Neural cell (in vitro differentiated cells): Measurements from ENCODE around the gene CFAP299. TPM values are rescaled to one million over a fixed set of nuclear protein-coding genes. Genes with fewer than 3 reads are reported as not detected.

ENCODE experiments used
- H2AFZ ChIP-seq: fragments of 200-600, 300-800 bp; sonication (generic), shearing (Covaris generic); 2 replicates; pipeline ENCODE4 v1.6.0; 2014; ENCODE audit warnings: low read depth, mild to moderate bottlenecking, antibody characterized with exemption, low read length, moderate library complexity
- H3F3A ChIP-seq: fragments of 200-600 bp; shearing (Covaris generic); 2 replicates; pipeline ENCODE4 v1.6.1; 2016; ENCODE audit warnings: mild to moderate bottlenecking, moderate library complexity, mixed read lengths, antibody characterized with exemption, low read length; ENCODE audit not compliant: insufficient read depth, poor library complexity, severe bottlenecking
- H3K27ac ChIP-seq: fragments of 200-600, 300-800 bp; sonication (generic), shearing (Covaris generic); 2 replicates; pipeline ENCODE4 v1.5.1; 2014; ENCODE audit warnings: mild to moderate bottlenecking, low read length, moderate library complexity
- H3K27me3 ChIP-seq: fragments of 300-800, 200-600 bp; sonication (generic), shearing (Covaris generic); 2 replicates; pipeline ENCODE4 v1.6.0; 2014; ENCODE audit warnings: mild to moderate bottlenecking, low read depth, low read length, moderate library complexity; ENCODE audit not compliant: insufficient read depth
- H3K36me3 ChIP-seq: fragments of 300-800, 200-600 bp; sonication (generic), shearing (Covaris generic); 2 replicates; pipeline ENCODE4 v1.5.1; 2014; ENCODE audit warnings: mild to moderate bottlenecking, antibody characterized with exemption, low read length, moderate library complexity; ENCODE audit not compliant: insufficient read depth
- H3K4me2 ChIP-seq: fragments of 300-800, 200-600 bp; sonication (generic), shearing (Covaris generic); 2 replicates; pipeline ENCODE4 v1.6.0; 2014; ENCODE audit warnings: mild to moderate bottlenecking, low read length
- H3K4me3 ChIP-seq: fragments of 300-800, 200-600 bp; sonication (generic), shearing (Covaris generic); 2 replicates; pipeline ENCODE4 v1.5.1; 2014; ENCODE audit warnings: mild to moderate bottlenecking, low read length, moderate library complexity
- H3K79me2 ChIP-seq: fragments of 200-600 bp; shearing (Covaris generic); replicated peaks from 2 replicates; pipeline ENCODE4 v1.6.0; 2014; ENCODE audit warnings: mild to moderate bottlenecking, low read length, moderate library complexity; ENCODE audit not compliant: insufficient read depth
- H3K9ac ChIP-seq: fragments of 300-800, 200-600 bp; sonication (generic), shearing (Covaris generic); 2 replicates; pipeline ENCODE4 v1.6.1; 2016; ENCODE audit warnings: mild to moderate bottlenecking, low read length, mixed read lengths
- H3K9me2 ChIP-seq: fragments of 200-600 bp; shearing (Covaris generic); 2 replicates; pipeline ENCODE4 v1.6.1; 2016; ENCODE audit warnings: mild to moderate bottlenecking, low read length, mixed read lengths; ENCODE audit not compliant: insufficient read depth
- H3K9me3 ChIP-seq: fragments of 200-600, 300-800 bp; sonication (generic), shearing (Covaris generic); 2 replicates; pipeline ENCODE4 v1.6.1; 2016; ENCODE audit warnings: mild to moderate bottlenecking, mixed run types, low read length, moderate library complexity, mixed read lengths
- H4K20me1 ChIP-seq: fragments of 200-600 bp; shearing (Covaris generic); 2 replicates; pipeline ENCODE4 v1.6.1; 2016; ENCODE audit warnings: mild to moderate bottlenecking, mixed run types; ENCODE audit not compliant: insufficient read depth
- EP300 ChIP-seq: fragments of 450-650 bp; conservative IDR thresholded peaks from 2 replicates; pipeline ENCODE4 v1.6.1; 2014; ENCODE audit warnings: antibody characterized with exemption, mild to moderate bottlenecking, moderate library complexity; ENCODE audit not compliant: poor library complexity, severe bottlenecking
- EZH2 ChIP-seq: fragments of 200-600, 300-800 bp; shearing (Covaris generic), sonication (generic); IDR thresholded peaks from 2 replicates; pipeline ENCODE4 v1.6.1; 2014; ENCODE audit warnings: antibody characterized with exemption, low read length, borderline replicate concordance, mild to moderate bottlenecking; ENCODE audit not compliant: insufficient read depth, poor library complexity, severe bottlenecking
- MXI1 ChIP-seq: fragments of 450-650 bp; conservative IDR thresholded peaks from 2 replicates; pipeline ENCODE4 v1.6.1; 2014; ENCODE audit warnings: antibody characterized with exemption, mild to moderate bottlenecking; ENCODE audit not compliant: poor library complexity, severe bottlenecking
- POLR2AphosphoS5 ChIP-seq: IDR thresholded peaks from 2 replicates; pipeline ENCODE4 v1.6.1; 2012
- RAD21 ChIP-seq: fragments of 450-650 bp; conservative IDR thresholded peaks from 2 replicates; pipeline ENCODE4 v1.6.1; 2014; ENCODE audit warnings: antibody characterized with exemption, mild to moderate bottlenecking, moderate library complexity
- REST ChIP-seq: IDR thresholded peaks from 2 replicates; pipeline ENCODE4 v1.6.1; 2012; ENCODE audit warnings: borderline replicate concordance
- SMC3 ChIP-seq: fragments of 450-650 bp; conservative IDR thresholded peaks from 2 replicates; pipeline ENCODE4 v1.6.1; 2014; ENCODE audit warnings: antibody characterized with exemption, mild to moderate bottlenecking, moderate library complexity; ENCODE audit not compliant: poor library complexity
- TAF1 ChIP-seq: IDR thresholded peaks from 2 replicates; pipeline ENCODE4 v1.6.1; 2012; ENCODE audit warnings: low read depth
- polyA plus RNA-seq: library from polyadenylated mRNA; depleted of rRNA; stranded (reverse); fragments of >200 nt; gene quantifications from 2 replicates; pipeline ENCODE4 v1.2.3, GENCODE V29; 2014
- TF ChIP-seq, protein P1 (sequence below): fragments of 450-650 bp; IDR thresholded peaks from 2 replicates; pipeline ENCODE4 v1.5.1; 2014; ENCODE audit warnings: antibody characterized with exemption, mild to moderate bottlenecking, moderate library complexity; ENCODE audit not compliant: poor library complexity, severe bottlenecking

CFAP299 gene
- polyA plus RNA-seq, 1 donor from 2014 or later = not detected

GRCh38 chr4:80321341-80321740 lies 14.2 kb upstream of the CFAP299 start:
- Histone ChIP-seq H2AFZ (no peak overlapping the region), H3K9me2 (no peaks in the 10 kb centered on the region), H3K9me3 (no peaks in the 10 kb centered on the region), H3K4me2 (no peak overlapping the region), H3K27ac (no peak overlapping the region), H3K27me3 (no peaks in the 10 kb centered on the region), H3K79me2 (no peaks in the 10 kb centered on the region), H3K4me3 (no peak overlapping the region), H3K36me3 (no peaks in the 10 kb centered on the region), H3K9ac (no peak overlapping the region), H4K20me1 (no peaks in the 10 kb centered on the region), H3F3A (no peaks in the 10 kb centered on the region)
- TF ChIP-seq, protein P1, sequence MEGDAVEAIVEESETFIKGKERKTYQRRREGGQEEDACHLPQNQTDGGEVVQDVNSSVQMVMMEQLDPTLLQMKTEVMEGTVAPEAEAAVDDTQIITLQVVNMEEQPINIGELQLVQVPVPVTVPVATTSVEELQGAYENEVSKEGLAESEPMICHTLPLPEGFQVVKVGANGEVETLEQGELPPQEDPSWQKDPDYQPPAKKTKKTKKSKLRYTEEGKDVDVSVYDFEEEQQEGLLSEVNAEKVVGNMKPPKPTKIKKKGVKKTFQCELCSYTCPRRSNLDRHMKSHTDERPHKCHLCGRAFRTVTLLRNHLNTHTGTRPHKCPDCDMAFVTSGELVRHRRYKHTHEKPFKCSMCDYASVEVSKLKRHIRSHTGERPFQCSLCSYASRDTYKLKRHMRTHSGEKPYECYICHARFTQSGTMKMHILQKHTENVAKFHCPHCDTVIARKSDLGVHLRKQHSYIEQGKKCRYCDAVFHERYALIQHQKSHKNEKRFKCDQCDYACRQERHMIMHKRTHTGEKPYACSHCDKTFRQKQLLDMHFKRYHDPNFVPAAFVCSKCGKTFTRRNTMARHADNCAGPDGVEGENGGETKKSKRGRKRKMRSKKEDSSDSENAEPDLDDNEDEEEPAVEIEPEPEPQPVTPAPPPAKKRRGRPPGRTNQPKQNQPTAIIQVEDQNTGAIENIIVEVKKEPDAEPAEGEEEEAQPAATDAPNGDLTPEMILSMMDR = no peak
- TF ChIP-seq SMC3 (no peak), MXI1 (no peak), EP300 (no peak), EZH2 (no peak), POLR2AphosphoS5 (no peak), RAD21 (no peak), REST (no peak), TAF1 (no peak)

GRCh38 chr4:80321776-80322175 lies 13.8 kb upstream of the CFAP299 start:
- Histone ChIP-seq H3K9ac (no peak overlapping the region), H3F3A (no peaks in the 10 kb centered on the region), H3K9me3 (no peaks in the 10 kb centered on the region), H3K9me2 (no peaks in the 10 kb centered on the region), H3K36me3 (no peaks in the 10 kb centered on the region), H3K79me2 (no peaks in the 10 kb centered on the region), H3K4me2 (no peak overlapping the region), H3K27me3 (no peaks in the 10 kb centered on the region), H3K4me3 (no peak overlapping the region), H4K20me1 (no peaks in the 10 kb centered on the region), H3K27ac (no peak overlapping the region), H2AFZ (no peak overlapping the region)
- TF ChIP-seq TAF1 (no peak), POLR2AphosphoS5 (no peak)
- TF ChIP-seq, protein P1 = no peak
